Measurements from ENCODE around the gene DNAH9.

DNA sequence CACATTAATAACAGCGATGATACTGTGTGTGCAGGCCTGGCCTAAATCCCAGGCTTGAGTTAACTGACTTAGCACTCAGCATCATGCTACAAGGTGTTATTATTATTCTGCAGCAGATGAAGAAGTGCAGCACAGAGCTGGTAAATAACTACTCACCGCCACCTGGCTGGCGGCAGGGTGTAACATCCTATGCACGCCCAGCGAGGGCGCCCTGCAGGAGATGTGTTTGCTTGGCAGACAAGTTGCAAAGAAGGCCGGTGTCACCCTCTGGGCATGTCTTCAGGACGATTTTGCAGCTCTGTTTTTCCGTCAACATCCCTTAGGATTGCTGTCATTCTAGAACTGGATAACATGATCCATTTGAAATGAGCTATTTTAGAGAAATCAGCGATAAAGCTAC, 30.1 kb downstream of the DNAH9 start:
- TF ChIP-seq, protein P1, sequence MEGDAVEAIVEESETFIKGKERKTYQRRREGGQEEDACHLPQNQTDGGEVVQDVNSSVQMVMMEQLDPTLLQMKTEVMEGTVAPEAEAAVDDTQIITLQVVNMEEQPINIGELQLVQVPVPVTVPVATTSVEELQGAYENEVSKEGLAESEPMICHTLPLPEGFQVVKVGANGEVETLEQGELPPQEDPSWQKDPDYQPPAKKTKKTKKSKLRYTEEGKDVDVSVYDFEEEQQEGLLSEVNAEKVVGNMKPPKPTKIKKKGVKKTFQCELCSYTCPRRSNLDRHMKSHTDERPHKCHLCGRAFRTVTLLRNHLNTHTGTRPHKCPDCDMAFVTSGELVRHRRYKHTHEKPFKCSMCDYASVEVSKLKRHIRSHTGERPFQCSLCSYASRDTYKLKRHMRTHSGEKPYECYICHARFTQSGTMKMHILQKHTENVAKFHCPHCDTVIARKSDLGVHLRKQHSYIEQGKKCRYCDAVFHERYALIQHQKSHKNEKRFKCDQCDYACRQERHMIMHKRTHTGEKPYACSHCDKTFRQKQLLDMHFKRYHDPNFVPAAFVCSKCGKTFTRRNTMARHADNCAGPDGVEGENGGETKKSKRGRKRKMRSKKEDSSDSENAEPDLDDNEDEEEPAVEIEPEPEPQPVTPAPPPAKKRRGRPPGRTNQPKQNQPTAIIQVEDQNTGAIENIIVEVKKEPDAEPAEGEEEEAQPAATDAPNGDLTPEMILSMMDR (IDR thresholded peaks at IDR 0.05), result no peak
- no peak for TF ChIP-seq POLR2A (IDR thresholded peaks at IDR 0.05)

Data from right lobe of liver (tissue), 4 donors.